SKM-1 treated with dmso at 0.1 percent for 144 hours (cell line): ENCODE data around the gene CTNNBL1.

Source experiments
- DNase-seq: peaks from one replicate; lab custom pipeline; 2025; ENCODE audit not compliant: unreplicated experiment; lab: John Stamatoyannopoulos, UW

The CTNNBL1 gene

DNA sequence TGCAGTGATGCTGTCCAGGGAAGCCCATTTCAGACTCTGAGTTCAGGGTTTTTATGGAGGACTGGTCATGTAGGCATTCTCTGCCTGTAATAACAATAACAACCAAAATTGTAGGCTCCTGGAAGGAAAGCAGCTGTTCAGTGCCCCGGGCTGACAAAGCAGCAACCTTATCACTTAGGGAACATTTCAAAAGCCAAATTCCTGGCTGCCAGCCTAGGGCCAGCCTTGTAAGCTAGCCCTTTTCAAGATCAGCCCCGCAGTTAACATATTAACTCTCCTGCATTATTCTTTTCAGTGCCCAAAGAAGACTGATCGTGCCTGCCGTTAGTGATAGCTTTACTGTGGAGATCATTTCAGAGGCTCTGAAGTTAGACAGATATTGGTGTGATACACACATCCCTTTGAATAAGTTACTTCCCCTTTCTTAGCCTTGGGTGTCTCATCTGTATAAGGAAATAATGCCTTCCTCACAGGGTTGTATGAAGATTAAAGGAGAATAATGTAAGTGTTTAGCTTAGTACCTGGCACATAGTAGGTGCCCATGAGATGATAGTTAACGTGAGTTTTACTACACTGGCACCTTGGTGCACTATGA lies 44.1 kb downstream of the CTNNBL1 start:
- DNase-seq = peak; percentile 6

DNA sequence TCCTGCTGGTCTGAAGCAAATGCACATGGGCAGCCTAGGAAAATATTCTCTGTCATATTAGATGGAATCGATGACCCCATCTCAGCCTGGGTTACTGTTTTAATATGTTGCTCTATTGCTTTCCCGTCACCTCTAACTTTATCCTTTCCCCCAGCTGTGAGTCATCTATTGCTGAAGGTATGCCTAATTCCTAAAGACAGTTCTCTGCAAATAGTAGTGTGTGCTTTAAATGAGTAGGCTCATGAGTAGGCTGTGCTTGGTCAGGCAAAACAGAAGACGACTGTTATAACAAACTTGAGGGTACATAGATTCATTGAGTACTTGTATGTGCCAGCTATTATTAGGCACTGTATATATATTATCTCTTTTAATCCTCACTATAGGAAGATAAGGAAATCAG lies 47.2 kb downstream of the CTNNBL1 start:
- no peak for DNase-seq

- no peak for DNase-seq
These were observed 47.7 kb downstream of the CTNNBL1 start for GRCh38 chr20:37741570-37741969.

DNA sequence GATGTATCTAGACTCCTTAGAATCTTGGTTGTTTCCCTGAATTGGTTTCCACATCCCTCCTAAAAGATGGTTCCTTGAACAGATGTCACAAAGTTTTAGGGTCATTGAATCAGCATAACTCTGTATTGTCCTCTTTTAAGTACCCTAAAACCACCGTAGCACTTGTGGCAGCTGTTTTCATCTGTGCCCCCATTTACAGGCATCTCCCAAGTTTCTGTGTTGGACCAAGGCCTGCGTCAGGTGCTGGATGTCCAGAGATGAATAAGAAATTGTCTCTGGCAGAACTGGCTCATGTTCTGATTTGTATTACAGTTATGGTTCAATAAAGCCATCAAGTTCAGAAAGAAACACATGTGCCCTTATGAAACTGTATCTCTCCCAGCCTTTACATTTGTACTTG lies 48.3 kb downstream of the CTNNBL1 start:
- DNase-seq = no peak

GRCh38 chr20:37744347-37744746 lies 50.5 kb downstream of the CTNNBL1 start:
- no peak for DNase-seq

DNA sequence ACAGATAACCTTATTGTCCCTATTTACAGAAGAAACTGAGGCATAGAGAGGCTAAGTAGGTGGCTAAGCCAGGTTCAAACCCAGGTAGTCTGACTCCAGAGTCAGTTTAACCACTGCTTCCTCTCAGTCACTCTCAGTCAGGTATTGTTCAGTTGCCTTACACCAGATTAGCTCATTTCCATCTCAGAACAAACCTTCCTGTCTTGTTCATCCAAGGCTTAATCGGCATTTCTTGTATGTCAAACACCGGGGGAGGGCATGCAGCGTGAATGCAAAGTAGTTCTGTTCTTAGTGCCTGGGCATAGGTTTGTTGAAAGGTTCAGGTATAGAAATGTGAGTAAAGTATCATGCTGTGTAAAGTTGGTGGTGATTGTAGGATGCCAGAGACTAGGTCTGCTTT lies 51.7 kb downstream of the CTNNBL1 start:
- DNase-seq = no peak

GRCh38 chr20:37748015-37748414 lies 54.2 kb downstream of the CTNNBL1 start:
- no peak for DNase-seq

- DNase-seq = no peak
These were observed 55.4 kb downstream of the CTNNBL1 start for GRCh38 chr20:37749218-37749617.

DNA sequence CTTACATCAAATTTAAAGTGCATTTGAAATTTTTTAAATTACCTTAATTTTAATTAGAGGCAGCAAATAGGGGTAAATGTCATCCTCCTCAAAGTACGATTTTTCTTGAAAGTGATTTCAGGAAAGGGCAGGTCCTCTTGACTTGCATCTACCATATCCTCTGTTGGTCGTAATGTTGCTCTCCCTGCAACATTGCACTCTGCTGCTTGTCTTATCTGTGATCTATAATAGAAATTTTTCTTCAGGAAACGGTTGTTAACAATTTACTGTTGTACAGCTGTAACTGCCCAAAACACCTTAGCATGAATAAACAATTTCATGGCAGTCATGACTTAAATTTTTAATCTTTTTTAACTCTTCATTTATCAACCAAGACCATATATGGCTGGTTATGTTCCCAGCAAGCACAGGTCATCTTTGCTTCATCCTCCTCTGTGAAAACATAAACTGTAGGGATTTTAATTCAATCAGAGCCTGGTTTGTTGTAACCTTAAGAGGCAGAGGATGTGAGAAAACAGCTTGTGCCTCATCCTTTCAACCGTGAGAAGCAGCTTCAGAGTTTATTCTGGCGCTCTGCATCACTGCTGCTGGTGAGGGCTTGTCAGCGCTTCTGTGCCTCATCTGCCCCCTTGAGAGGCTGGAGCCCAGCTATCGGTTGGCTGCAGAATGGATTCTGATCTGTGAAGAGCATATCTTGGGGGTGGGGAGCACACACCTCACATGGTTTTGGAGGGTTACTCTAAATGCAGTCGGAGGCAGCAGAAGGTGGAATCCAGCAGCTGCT lies 56.0 kb downstream of the CTNNBL1 start:
- DNase-seq = no peak

GRCh38 chr20:37755665-37756064 lies 61.8 kb downstream of the CTNNBL1 start:
- no peak for DNase-seq

DNA sequence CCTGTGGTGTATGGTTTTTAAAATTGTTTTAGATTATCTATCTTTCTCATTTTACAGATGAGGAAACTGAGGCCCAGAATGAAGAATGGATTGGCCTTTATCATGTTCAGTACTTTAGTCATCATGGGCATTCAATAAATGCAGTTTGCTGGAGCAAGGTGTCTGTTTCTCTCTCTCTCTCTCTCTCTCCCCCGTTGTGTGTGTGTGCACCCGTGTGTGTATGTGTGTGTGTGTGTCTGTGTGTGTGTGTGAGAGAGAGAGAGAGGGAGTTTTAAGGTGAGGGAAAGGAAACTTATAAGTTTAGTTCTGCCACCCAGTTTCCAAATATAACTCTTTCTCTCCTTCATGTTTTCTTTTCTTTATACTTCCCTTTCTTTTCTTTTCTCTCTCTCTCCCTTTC lies 62.4 kb downstream of the CTNNBL1 start:
- no peak for DNase-seq

GRCh38 chr20:37757550-37757949 lies 63.7 kb downstream of the CTNNBL1 start:
- no peak for DNase-seq

GRCh38 chr20:37758332-37758731 lies 64.5 kb downstream of the CTNNBL1 start:
- DNase-seq = no peak

DNA sequence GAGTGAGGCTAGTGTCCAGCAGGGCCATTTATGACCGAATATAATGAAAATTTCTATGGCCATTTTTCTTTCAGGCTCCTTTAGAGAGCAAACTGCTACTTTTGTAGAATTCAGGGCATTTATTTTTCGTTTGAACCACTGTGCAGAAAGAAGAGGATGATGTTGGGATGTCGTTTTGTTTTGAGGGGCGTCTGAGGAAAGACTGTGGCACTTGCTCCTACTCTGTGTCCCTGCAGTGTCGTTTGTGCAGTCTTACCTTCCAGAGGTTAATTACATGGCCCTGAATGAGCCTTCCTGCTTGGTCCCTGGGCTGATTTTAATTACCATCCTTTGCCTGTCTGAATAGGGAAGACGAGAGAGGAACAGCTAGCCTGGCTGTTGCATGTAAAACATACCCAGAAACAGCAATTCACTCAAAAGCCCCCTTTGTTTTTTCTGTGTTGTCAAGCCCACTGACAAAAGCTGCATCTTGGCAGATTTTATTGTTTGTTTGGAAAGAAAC lies 65.3 kb downstream of the CTNNBL1 start:
- DNase-seq = no peak

DNA sequence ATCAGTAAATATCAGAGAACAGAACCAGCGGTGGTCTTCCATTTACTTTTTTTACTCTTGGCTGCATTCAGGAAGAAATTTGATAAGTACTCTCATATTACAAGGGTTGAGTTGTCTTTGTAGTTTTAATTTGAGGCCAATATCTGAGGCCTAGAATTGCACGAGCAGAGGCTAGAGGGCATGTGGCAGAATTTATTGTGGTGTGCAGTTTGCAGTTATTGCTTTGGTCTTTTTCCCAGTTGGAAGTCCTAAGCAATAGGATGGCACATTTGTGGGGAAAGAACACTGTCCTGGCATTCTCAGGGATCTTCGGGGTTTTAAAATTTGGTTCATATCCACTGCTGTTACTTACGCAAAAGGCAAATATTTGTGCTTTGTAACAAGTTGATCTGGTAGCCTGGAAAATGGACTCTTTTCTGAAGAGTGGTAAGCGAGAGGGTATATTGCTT lies 66.0 kb downstream of the CTNNBL1 start:
- no peak for DNase-seq

- no peak for DNase-seq
These were observed 66.5 kb downstream of the CTNNBL1 start for GRCh38 chr20:37760322-37760721.

GRCh38 chr20:37762716-37763485 lies 69.1 kb downstream of the CTNNBL1 start:
- DNase-seq = no peak

- DNase-seq = no peak
These were observed 70.6 kb downstream of the CTNNBL1 start for GRCh38 chr20:37764333-37764935.

GRCh38 chr20:37770908-37771307 lies 77.1 kb downstream of the CTNNBL1 start:
- no peak for DNase-seq

- DNase-seq = no peak
These were observed 79.5 kb downstream of the CTNNBL1 start for GRCh38 chr20:37773291-37773826.

GRCh38 chr20:37774156-37774555 lies 80.3 kb downstream of the CTNNBL1 start:
- DNase-seq = no peak
